Stimulated activated CD4-positive, alpha-beta T cell treated with anti-CD3 and anti-CD28 coated beads, Interleukin-4, amount 100 ng/mL, for 4 hours (primary cell): ENCODE results near the gene TRAF1.

Source experiments
- DNase-seq, 2 experiments: peaks; one replicate each; pipeline ENCODE4 v3.0.0-alpha.2; 2020

Gene TRAF1

GRCh38 chr9:120938851-120939250, 12.3 kb upstream of the TRAF1 start:
- no peak for DNase-seq

GRCh38 chr9:120937596-120937995, 11.0 kb upstream of the TRAF1 start:
- no peak for DNase-seq

GRCh38 chr9:120937127-120937526, 10.5 kb upstream of the TRAF1 start:
- no peak for DNase-seq

GRCh38 chr9:120936764-120937122, 10.1 kb upstream of the TRAF1 start:
- DNase-seq, result no peak

GRCh38 chr9:120936011-120936763, 9.6 kb upstream of the TRAF1 start:
- peak; percentile 84 to 93 for DNase-seq

GRCh38 chr9:120935383-120935857, 8.8 kb upstream of the TRAF1 start:
- DNase-seq, result no peak

- DNase-seq, result no peak
These were observed 7.7 kb upstream of the TRAF1 start for GRCh38 chr9:120934281-120934680.

- DNase-seq, result no peak
These were observed 6.9 kb upstream of the TRAF1 start for GRCh38 chr9:120933310-120934055.

GRCh38 chr9:120932086-120932823, 5.7 kb upstream of the TRAF1 start:
- no peak for DNase-seq

- peak in 1 of 2 experiments; percentile 77 for DNase-seq
These were observed 4.9 kb upstream of the TRAF1 start for GRCh38 chr9:120931231-120932085.

GRCh38 chr9:120929229-120929791, 2.7 kb upstream of the TRAF1 start:
- DNase-seq, result no peak

- peak; percentile 72 to 74 for DNase-seq
These were observed 2.1 kb upstream of the TRAF1 start for GRCh38 chr9:120928483-120929228.

- peak in 1 of 2 experiments; percentile 51 for DNase-seq
These were observed 1.5 kb upstream of the TRAF1 start for GRCh38 chr9:120928015-120928482.

GRCh38 chr9:120927269-120928014, 846 bp upstream of the TRAF1 start:
- DNase-seq, result no peak

GRCh38 chr9:120925535-120926396, 830 bp downstream of the TRAF1 start:
- DNase-seq, result peak; percentile 74 to 87

- no peak for DNase-seq
These were observed 1.7 kb downstream of the TRAF1 start for GRCh38 chr9:120924698-120925534.

- DNase-seq, result no peak
These were observed 2.8 kb downstream of the TRAF1 start for GRCh38 chr9:120923620-120924328.
